Globus pallidus (tissue), 1 donor: ENCODE results near the gene OR51T1.

Experiments used
- DNase-seq: peaks from one replicate; pipeline ENCODE4 v3.0.0-alpha.2; 2015; ENCODE audit warnings: low spot score

Gene OR51T1

GRCh38 chr11:4926608-4927007 is 44.9 kb downstream of the OR51T1 start:
- no peak for DNase-seq
